Ramos (cell line): ENCODE measurements around the gene LTBP2.
"Not testable (repeated sequence)": the region's sequence is repeated elsewhere in the genome, so short reads cannot be mapped to it uniquely, and the experiment has no call there.

ENCODE experiments used
- in situ Hi-C: fragments of 300-500 bp; cut with MboI; formaldehyde crosslinking; loops from one replicate; pipeline ENCODE4 v1.14.3; 2022; ENCODE audit warnings: low sequenced_read_pairs; ENCODE audit not compliant: unreplicated experiment

Gene LTBP2

GRCh38 chr14:74474376-74474775 is 137.7 kb downstream of the LTBP2 start:
- in situ Hi-C loops: no loop called here

DNA sequence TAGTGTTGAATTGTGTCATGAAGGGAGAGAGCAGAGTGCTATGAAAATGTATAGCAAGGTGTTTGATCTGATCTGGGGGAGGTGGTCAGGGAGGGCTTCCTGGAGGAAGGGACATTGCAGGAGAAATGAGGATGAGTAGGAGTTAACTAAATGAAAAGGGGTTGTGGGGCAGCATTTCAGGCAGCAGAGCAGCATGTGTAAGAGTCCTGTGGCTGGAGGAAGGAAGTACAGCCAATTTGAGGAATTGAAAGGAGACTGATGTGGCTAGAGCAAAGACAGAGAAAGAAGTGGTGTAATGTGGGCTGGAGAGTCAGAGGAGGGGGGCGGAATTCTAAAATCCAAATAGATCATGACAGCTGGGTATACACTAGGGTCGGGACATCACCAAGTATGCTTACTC is 139.4 kb downstream of the LTBP2 start:
- in situ Hi-C loops: no loop called here

DNA sequence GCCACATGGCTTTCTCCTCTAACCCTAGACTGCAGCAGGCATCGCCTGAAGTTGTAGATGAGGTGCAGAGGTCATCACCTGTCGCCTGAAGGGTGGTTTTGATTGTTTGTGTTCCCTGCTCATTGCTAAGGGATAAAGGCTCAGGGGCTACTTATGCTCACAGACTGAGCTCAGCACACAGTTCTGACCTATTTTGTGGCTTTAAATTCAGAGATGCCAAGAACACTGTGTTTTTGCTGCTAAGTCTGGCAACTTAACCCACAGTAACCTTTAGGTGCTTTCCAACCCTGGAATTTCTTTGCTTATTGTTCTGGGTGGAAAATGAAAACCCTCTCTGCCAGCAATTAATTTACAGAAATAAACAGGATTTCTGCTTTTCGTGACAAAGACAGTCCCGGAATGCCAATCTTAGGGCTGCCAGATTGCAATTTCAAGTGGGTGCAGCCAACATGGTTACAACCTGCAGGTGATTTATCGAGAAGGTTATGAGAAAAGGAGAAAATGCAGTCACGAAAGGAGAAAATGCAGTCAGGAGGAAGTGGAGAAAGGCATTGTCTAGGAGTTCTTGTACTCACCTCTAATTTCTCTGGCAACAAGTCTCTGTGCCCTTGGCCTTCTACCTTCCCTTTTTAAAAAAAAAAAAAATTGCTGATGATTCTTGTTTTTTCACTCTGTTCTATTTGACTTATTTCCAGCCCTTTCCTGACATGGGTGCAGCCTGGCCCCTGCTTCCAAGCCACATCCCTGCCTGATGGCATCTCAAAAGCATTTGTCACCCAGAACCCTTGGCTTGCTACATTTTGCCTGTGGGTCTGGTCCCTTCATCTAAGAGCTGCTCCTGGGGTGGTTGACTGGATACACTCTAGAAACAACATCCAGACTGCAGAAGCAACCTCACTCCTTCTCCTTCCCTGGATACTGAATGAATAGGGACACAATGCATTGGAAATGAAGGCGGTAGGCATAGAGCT is 142.2 kb downstream of the LTBP2 start:
- in situ Hi-C loops: no loop called here

DNA sequence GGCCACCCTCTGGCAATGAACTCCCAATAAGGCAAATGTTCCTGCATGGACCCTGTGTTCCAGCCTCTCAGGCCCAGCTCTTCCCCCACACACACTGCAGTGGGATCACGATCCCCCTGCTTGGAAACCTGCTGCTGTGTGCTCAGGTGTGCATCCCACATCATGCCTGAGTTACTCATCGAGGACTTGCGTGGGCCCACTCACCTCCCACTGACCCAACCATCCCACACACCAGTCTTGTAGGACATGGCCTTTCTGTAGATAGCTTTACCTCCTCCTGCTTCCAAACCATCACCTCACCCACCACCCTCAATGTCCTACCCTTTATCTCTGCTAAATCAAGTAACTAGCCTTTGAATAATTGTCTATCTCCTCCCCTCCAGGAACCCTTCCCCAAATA is 143.5 kb downstream of the LTBP2 start:
- in situ Hi-C loops: no loop called here

DNA sequence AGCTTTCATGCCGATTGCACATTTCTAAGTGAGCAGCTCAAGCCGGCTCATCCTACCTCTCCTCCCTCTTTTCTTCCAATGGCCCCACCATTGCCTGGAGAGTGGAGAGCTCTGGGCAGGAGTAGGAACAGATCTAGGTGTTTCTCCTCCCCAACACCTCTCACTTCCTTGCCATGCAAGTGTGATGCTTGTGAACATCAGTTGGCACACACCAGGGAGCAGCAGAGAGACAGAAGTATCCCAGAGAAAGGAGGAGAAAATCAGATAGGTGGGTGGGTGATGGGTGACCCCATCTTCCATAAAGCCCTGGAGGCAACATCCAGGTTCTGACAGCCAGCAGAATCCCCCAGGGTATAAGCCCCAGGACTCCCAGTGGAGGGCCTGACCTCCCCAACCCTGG is 146.7 kb downstream of the LTBP2 start:
- in situ Hi-C loops: no loop called here

GRCh38 chr14:74464785-74465184 is 147.3 kb downstream of the LTBP2 start:
- in situ Hi-C loops: no loop called here

DNA sequence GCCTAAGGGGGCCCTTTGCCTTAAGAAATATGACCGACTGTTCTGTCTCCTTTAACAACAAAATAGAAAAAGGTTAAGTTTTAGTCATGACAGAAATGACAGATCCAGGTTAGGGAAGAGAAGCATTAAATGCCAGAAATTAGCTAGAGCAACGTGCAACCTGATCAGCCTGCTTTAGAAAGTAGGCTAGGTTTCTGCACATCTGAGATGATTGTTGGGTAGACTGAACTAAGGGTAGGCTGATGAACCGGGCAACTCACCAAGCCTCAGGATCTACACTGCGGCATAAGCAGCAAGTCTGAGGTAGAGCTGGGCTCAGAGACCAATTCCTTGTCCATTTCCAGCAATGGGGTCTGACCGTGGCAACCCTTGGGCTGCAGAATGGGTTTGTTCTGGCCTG is 148.3 kb downstream of the LTBP2 start:
- in situ Hi-C loops: no loop called here

- in situ Hi-C loops: no loop called here
Observed at GRCh38 chr14:74462993-74463392, 149.0 kb downstream of the LTBP2 start.

GRCh38 chr14:74459976-74460375 is 152.1 kb downstream of the LTBP2 start:
- in situ Hi-C loops: no loop called here

DNA sequence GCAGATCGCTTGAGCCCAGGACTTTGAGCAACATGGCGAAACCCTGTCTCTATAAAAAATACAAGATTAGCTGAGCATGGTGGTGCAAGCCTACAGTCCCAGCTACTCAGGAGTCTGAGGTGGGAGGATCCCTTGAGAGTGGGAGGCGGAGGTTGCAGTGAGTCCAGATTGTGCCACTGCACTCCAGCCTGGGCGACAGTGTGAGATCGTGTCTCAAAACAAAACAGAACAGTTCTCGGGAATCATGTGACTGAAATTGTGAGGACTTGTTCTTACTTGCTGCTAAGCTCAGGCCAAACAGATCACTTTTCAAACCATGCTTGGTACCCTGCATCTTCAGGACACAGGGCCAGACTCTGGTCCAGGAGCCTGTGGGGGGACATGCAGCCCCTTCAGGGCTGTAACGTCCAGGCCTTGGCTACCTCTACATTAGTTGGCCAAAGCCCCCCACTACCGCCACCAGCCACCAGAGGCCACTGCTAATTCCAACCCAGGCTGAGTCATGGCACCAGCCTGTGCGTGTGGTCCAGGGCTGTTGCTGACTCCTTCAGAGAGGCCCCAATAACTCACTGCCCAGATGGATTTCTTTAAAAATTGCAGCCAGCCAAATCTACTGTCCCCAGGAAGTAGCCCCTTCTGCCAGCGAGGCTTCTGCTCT is 152.6 kb downstream of the LTBP2 start:
- in situ Hi-C loops: no loop called here

- in situ Hi-C loops: no loop called here
Observed at GRCh38 chr14:74457565-74457895, 154.5 kb downstream of the LTBP2 start.

DNA sequence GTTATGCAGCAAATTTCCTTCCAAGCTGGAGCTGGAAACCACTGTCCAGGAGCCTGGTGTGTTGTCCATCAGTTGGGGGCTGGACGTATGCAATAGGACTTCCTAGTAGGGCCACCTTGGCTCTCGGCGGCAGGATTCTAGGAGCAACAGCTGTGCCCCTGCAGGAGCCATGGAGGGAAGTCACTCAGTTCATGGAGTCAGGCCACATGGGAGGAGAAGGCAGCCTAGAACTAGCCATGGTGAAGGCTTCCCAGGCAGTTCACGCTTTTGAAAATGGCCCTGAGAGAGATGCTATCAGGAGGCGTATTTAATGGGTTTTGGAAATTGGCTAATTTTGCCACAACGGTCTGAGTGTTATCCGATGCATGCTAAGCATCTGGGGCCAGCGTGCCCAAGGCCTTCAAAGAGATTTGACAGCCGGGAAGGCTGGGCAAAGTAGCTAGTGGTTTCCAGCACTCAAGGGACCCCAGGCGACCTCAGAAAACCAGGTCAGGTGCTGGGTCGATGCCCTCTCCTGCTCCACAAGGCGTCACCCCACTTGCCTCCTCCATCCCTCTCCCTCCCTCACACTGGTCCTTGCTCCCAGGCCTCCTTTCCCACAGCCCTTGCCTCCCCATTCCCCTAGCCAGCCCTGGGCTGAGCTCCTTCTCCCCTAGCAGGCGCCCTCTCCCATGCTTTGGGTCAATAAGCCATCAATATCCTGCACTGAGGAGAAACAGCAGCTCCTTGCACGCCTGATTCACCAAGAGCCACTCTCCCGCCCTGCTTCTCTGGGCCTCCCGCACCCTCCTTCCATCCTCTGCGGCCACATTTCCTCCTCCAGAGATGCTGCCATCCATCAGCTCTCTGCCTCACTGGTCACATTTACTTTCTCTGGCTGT is 155.1 kb downstream of the LTBP2 start:
- in situ Hi-C loops: no loop called here

DNA sequence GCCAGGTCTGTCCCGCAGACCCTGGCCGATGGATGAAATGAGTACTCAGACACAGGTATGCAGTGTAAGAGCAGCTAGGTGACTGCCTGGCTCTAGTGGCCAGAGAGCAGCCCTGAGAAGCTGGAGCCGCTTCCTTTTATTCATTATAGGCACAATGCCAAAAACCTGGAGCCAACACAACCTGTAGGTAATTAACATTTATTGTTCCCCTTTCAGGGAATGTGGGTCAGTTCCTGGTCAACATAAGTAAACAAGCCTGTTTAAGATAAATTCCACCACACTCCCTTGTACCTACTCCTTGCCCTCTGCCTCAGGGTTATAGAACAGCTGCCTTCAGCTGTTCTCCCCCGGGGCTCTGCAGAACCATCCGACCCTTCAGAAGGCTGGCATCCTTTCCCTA is 157.6 kb downstream of the LTBP2 start:
- in situ Hi-C loops: not testable (repeated sequence)
